CD4-positive, alpha-beta T cell treated with Interleukin-21 for 1 hour (primary cell): ENCODE data around the gene HBZ.
"Not testable (repeated sequence)": the region's sequence is repeated elsewhere in the genome, so short reads cannot be mapped to it uniquely, and the experiment has no call there.

ENCODE experiments used
- DNase-seq: peaks from one replicate; pipeline ENCODE4 v3.0.0-alpha.2; 2020

Gene HBZ

DNA sequence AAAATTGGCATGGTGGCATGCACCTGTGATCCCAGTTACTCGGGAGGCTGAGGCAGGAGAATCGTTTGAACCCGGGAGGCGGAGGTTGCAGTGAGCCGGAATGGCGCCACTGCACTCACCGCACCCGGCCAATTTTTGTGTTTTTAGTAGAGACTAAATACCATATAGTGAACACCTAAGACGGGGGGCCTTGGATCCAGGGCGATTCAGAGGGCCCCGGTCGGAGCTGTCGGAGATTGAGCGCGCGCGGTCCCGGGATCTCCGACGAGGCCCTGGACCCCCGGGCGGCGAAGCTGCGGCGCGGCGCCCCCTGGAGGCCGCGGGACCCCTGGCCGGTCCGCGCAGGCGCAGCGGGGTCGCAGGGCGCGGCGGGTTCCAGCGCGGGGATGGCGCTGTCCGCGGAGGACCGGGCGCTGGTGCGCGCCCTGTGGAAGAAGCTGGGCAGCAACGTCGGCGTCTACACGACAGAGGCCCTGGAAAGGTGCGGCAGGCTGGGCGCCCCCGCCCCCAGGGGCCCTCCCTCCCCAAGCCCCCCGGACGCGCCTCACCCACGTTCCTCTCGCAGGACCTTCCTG lies 27.7 kb downstream of the HBZ start, which contains the start of gene HBQ1:
HBQ1 (plus strand) TSS at position 359 of the 575 bp plus-strand sequence; CDS start at position 387, 28 bp downstream.
- peak; percentile 24 for DNase-seq

DNA sequence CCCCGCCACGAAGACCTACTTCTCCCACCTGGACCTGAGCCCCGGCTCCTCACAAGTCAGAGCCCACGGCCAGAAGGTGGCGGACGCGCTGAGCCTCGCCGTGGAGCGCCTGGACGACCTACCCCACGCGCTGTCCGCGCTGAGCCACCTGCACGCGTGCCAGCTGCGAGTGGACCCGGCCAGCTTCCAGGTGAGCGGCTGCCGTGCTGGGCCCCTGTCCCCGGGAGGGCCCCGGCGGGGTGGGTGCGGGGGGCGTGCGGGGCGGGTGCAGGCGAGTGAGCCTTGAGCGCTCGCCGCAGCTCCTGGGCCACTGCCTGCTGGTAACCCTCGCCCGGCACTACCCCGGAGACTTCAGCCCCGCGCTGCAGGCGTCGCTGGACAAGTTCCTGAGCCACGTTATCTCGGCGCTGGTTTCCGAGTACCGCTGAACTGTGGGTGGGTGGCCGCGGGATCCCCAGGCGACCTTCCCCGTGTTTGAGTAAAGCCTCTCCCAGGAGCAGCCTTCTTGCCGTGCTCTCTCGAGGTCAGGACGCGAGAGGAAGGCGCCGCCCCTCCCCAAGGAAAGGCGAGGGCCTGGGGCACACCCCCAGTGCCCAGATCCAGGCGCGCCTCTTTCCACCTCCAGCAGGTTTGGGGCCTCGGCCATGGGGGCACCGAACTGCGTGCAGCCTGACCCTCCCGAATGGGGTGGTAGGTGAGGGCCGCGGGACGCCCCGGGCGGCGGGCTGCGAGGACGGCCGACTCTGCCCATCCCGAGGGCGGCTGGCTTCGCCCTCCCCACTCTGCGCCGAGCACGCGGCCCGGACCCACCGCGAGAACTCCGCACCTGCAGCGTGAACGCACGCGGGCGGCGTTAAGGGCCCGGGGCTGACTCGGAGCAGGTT lies 28.5 kb downstream of the HBZ start:
- peak; percentile 85 for DNase-seq

DNA sequence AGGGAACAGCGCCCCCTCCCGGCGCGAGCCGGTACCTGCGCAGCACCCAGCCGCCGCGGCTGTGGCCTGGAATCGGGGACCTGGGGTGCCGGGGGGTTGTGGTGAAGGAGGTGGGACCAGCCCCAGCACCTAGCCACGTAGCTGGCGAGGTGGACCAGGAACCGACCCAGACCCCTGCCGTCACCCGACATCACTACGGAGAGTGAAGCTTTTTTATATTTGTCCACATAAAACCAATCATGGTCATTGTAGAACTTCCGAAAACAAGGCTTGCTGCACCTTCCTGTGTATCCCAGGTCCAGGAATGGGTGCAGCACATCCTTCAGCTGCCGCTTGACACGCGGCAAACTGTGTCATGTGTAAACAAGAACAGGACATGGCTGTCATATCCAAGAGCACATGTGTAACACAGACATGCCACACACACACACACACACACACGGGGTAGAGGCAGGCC lies 29.1 kb downstream of the HBZ start:
- no peak for DNase-seq

- DNase-seq = no peak
These were observed 30.6 kb downstream of the HBZ start for GRCh38 chr16:183005-183404.

GRCh38 chr16:185213-185612 lies 32.8 kb downstream of the HBZ start:
- no peak for DNase-seq

- no peak for DNase-seq
These were observed 33.2 kb downstream of the HBZ start for GRCh38 chr16:185691-186090.

DNA sequence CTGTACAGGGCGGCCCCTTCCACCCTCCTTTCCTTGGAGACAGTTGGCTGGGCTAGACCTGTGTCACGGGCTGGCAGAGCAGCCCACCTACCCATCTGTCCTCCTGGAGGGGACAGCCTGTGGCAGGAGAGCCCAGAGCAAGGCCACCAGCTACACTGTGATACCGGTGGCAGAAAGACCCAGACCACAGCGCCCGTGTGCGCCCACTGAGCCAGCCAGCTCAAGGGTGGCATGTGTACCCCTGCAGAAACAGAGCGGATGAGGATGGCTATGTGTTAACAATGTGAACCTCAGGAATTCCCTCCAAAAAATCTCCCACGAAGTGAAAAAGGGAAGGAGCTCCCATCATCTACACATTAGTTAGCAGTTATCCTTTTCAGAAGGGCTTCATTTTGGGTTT lies 34.9 kb downstream of the HBZ start:
- DNase-seq = no peak

DNA sequence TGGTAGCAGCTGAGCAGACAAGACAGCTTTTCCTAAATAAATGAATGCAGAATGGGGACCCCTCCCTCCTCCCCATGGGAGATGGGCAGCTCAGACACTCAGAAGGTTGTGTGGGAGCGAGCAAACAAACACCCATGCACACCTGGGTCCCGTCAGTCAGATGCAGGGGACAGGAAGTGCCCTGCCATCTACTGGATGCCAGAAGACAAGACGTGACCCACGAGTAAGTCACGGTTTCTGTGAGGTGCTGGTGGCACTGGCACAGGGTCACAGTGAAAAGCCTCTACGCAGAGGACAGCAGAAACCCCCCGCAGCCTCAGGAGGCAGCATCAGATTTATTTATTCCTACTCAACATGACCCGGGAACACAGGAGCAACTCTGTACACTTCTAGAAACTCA lies 36.2 kb downstream of the HBZ start:
- DNase-seq = peak; percentile 33

- DNase-seq = no peak
These were observed 37.3 kb downstream of the HBZ start for GRCh38 chr16:189604-190186.

GRCh38 chr16:191831-192230 lies 39.4 kb downstream of the HBZ start:
- DNase-seq = no peak

- DNase-seq = no peak
These were observed 40.2 kb downstream of the HBZ start for GRCh38 chr16:192686-193085.

- DNase-seq = no peak
These were observed 41.0 kb downstream of the HBZ start for GRCh38 chr16:193441-193840.

DNA sequence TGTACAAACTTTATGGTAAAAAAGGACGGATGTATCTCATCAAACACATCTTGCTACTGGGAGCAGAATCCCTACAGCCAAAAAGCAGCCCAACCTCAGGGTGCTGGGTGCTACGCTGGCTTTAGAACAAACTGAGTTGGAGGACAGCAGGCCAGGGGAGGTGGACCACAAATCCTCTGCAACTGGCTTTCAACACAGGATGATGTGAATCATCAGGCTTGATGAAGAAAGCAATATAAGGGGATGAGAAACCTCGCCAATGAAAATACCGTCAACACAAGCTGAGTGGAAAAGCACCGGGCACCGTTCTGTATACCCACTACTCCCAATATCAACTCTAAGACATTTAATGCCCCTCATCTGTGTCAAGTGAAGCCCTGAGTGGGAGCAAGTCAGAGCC lies 42.1 kb downstream of the HBZ start:
- no peak for DNase-seq

GRCh38 chr16:200388-200787 lies 47.9 kb downstream of the HBZ start:
- DNase-seq = no peak

DNA sequence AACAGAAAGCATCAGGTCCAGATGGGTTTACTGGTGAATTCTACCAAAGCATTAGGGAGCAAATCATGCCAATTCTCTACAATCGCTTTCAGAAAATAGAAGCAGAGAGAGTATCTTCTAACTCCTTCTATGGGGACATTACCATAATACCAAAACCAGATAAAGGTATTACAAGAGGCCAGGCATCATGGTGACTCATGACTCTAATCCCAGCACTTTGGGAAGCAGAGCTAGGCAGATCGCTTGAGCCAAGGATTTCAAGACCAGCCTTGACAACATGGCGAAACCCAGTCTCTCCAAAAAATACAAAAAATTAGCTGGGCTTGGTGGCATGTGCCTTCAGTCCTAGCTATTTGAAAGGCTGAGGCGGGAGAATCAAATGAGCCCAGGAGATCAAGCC lies 50.8 kb downstream of the HBZ start:
- DNase-seq = no peak

DNA sequence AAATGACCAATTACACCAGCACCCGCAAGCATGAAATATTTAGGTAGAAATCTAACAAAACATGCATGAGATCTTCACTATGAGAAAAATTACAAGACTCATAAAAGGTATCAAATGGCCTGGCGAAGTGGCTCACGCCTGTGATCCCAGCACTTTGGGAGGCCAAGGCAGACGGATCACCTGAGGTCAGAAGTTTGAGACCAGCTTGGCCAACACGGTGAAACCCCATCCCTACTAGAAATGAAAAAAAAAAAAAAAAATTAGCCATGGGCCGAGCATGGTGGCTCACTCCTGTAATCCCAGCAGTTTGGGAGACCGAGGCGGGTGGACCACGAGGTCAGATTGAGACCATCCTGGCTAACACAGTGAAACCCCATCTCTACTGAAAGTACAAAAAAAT lies 51.6 kb downstream of the HBZ start:
- DNase-seq = not testable (repeated sequence)
